ENCODE data around the gene PRPS1. TPM values are rescaled to one million over a fixed set of nuclear protein-coding genes. Genes with fewer than 3 reads are reported as not detected.

The PRPS1 gene
- total and polyA plus RNA-seq, 9 of the 15 experiments (the other 6 are each of a cell fraction or from before 2014, with no cell fraction given) = 47.8 to 175 (median 79.6) TPM

GRCh38 chrX:107683931-107684330, 55.6 kb downstream of the PRPS1 start:
- ATAC-seq (no peak), FAIRE-seq (no peak), DNase-seq (ENCODE audit: extremely low read depth in 1 of 4, low spot score in 3 of 4) (no peak)
- peak overlapping the region in 1 of 2 experiments; percentile 28; a peak in 1 of 4 replicates for H3K9ac ChIP-seq (ENCODE audit: insufficient read depth in 1 of 2, low read depth in 2 of 2, low read length in 2 of 2)
- no peaks in the 10 kb centered on the region for H3K79me2 ChIP-seq (ENCODE audit: control insufficient read depth, insufficient read depth, low read length)
- H3K4me1 ChIP-seq (replicated peaks in 1 of 2; ENCODE audit: control insufficient read depth in 2 of 2, insufficient read depth in 2 of 2, low read length in 2 of 2) = peaks cover 0 to 14% of the 10 kb centered on the region in 2 experiments; a peak in 3 of 5 replicates
- H3K27me3 ChIP-seq (ENCODE audit: control insufficient read depth in 2 of 2, insufficient read depth in 2 of 2, low read length in 2 of 2) = no peaks in the 10 kb centered on the region
- intact Hi-C loops (cut with micrococcal nuclease) (no loop called here), in situ Hi-C loops (cut with MboI) (no loop called here)
- H3K9me3 ChIP-seq (replicated peaks; ENCODE audit: control insufficient read depth, insufficient read depth, low read depth, low read length) = no peaks in the 10 kb centered on the region
- TF ChIP-seq EWSR1 (IDR thresholded peaks at IDR 0.05; ENCODE audit: borderline replicate concordance, low read depth, partially characterized antibody) (no peak), HDGF (IDR thresholded peaks at IDR 0.05) (no peak), ARID3A (IDR thresholded peaks at IDR 0.05; ENCODE audit: borderline replicate concordance, low read depth, low read length) (no peak), ZC3H8 (IDR thresholded peaks at IDR 0.05) (no peak), NCOR1 (IDR thresholded peaks at IDR 0.05) (no peak), ETS2 (tag; IDR thresholded peaks at IDR 0.05; ENCODE audit: borderline replicate concordance, poor library complexity, severe bottlenecking) (no peak), SMARCA4 (IDR thresholded peaks at IDR 0.05) (no peak), WHSC1 (IDR thresholded peaks at IDR 0.05; ENCODE audit: low read length) (no peak), BCLAF1 (IDR thresholded peaks at IDR 0.05; ENCODE audit: borderline replicate concordance in 1 of 2, control insufficient read depth in 1 of 2, low read depth in 2 of 2, low read length in 1 of 2) (no peak), DPF2 (IDR thresholded peaks at IDR 0.05) (no peak), MAFG (tag; conservative IDR thresholded peaks at IDR 0.05) (no peak), XRCC4 (IDR thresholded peaks at IDR 0.05; ENCODE audit: extremely low read depth, insufficient read depth, insufficient read length) (no peak), E4F1 (CRISPR knock-in tag; IDR thresholded peaks at IDR 0.05; ENCODE audit: borderline replicate concordance) (no peak), TGIF2 (CRISPR knock-in tag; IDR thresholded peaks at IDR 0.05) (no peak), SUPT5H (IDR thresholded peaks at IDR 0.05) (no peak), ZNF197 (CRISPR knock-in tag; IDR thresholded peaks at IDR 0.05; ENCODE audit: low read depth) (no peak)
- no TSS peak for BruUV-seq (replicated peaks)
- H2AFZ ChIP-seq (ENCODE audit: low read depth, low read length) = no peak overlapping the region
- no peak overlapping the region for H3K27ac ChIP-seq (ENCODE audit: extremely low read depth, low read depth, low read length)
- 75% methylated on average over 3 of the region's 3 CpGs for WGBS (ENCODE audit: insufficient coverage, low coverage, missing lambda C conversion rate)
- H3K9me1 ChIP-seq (ENCODE audit: control insufficient read depth, insufficient read depth, low read length) = no peaks in the 10 kb centered on the region
- no peaks in the 10 kb centered on the region for H3K36me3 ChIP-seq (ENCODE audit: control insufficient read depth, insufficient read depth, low read length)
- H3K4me3 ChIP-seq = no peak overlapping the region
- ChIA-PET POLR2A (no interaction called here), CTCF (ENCODE audit: low intra/inter-chr PET ratio) (no interaction called here)
- H4K20me1 ChIP-seq (replicated peaks; ENCODE audit: control insufficient read depth, insufficient read depth, low read length) = no peaks in the 10 kb centered on the region
- no peak overlapping the region for H3K4me2 ChIP-seq (ENCODE audit: insufficient read depth, low read length)
